ENCODE results near the gene ALK. TPM values are rescaled to one million over a fixed set of nuclear protein-coding genes. Genes with fewer than 3 reads are reported as not detected.
A peak's percentile ranks its signal among the peaks of the same experiment; 100 is the strongest.

Gene ALK
- total RNA-seq, 1 experiment from 2014 or later: 14.7 TPM

DNA sequence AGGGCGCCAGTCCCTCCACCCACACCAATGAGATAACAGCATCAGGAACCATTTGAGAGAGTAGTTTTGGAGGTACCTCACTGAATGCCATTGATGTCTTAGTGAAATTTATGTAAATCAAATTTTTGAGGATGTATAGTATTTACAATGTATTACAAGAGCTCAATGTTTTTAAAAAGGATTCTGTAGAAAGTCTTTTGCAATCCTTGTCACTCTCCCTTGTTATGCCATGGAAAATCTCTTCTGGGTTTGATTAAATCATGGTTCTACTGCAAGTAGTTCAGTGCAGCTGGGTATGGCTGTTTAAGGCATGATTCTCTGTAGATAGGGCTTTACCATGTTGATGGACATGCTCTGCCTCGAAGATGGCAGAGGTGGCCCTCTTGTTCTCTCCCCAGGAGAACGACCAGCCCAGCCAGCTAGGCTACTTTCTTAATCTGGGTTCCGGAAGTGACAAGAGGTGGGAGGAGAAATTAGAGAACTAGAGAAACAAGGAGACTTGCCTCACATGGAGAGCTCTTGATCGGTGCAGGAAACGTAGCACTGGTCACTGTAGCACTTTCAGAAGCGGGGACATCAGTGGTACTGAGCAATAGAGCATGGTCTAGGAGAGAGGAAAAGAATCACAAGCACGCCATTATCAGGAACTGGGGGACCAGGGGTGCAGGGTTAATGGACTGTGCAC lies 603.4 kb downstream of the ALK start:
- CTCF ChIA-PET: interaction anchor here (1.2 kb wide), 1 partner anchor 9 kb away, joined by 6 read pairs; no protein-coding TSS in a partner anchor
- TF ChIP-seq EZH2 (IDR thresholded peaks at IDR 0.05; ENCODE audit: borderline replicate concordance, low read depth, low read length, poor library complexity, severe bottlenecking): no peak
- TF ChIP-seq, protein P1, sequence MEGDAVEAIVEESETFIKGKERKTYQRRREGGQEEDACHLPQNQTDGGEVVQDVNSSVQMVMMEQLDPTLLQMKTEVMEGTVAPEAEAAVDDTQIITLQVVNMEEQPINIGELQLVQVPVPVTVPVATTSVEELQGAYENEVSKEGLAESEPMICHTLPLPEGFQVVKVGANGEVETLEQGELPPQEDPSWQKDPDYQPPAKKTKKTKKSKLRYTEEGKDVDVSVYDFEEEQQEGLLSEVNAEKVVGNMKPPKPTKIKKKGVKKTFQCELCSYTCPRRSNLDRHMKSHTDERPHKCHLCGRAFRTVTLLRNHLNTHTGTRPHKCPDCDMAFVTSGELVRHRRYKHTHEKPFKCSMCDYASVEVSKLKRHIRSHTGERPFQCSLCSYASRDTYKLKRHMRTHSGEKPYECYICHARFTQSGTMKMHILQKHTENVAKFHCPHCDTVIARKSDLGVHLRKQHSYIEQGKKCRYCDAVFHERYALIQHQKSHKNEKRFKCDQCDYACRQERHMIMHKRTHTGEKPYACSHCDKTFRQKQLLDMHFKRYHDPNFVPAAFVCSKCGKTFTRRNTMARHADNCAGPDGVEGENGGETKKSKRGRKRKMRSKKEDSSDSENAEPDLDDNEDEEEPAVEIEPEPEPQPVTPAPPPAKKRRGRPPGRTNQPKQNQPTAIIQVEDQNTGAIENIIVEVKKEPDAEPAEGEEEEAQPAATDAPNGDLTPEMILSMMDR (conservative IDR thresholded peaks at IDR 0.05; ENCODE audit: low read depth, low read length): no peak
- no peaks in the 10 kb centered on the region for H3K36me3 ChIP-seq (ENCODE audit: insufficient read depth, low read length, poor library complexity, severe bottlenecking)
- no peak for DNase-seq (ENCODE audit: low spot score)
- no peaks in the 10 kb centered on the region for H3K27me3 ChIP-seq (replicated peaks; ENCODE audit: insufficient read depth, low read depth, low read length, poor library complexity)
- intact Hi-C loops (cut with micrococcal nuclease; ENCODE audit: unreplicated experiment): no loop called here
- H3K4me1 ChIP-seq (ENCODE audit: insufficient read depth, low read length, poor library complexity, severe bottlenecking): peaks cover 44% of the 10 kb centered on the region
- H3K27ac ChIP-seq (ENCODE audit: low read depth, low read length, poor library complexity, severe bottlenecking): no peak overlapping the region
- BruUV-seq (replicated peaks): no TSS peak
- no peak overlapping the region for H3K4me3 ChIP-seq (ENCODE audit: low read depth, low read length, poor library complexity, severe bottlenecking)
- no peaks in the 10 kb centered on the region for H3K9me3 ChIP-seq (ENCODE audit: low read depth, low read length, poor library complexity, severe bottlenecking)
- POLR2A ChIA-PET (ENCODE audit: low non-redundant PET): no interaction called here

DNA sequence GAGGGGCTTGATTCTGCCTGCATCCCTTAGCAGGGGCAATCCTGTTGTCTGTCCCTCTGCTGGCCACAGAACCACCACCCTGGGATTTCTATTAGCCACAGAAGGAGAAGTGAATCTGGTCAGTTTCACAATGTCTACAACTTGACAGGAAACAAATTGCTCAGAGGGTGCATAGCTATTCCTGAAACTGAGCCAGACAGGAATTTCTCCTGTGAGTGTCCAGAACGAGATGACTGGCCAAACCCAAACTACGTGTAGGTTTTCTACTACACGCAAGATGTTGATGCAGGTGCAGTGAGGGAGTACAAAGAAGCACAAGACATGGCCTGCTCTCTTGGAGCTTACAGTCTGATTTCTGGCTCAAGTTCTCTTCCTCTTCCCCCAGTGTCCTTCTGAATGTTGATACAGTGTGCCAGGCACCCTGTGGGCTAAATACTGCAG lies 604.3 kb downstream of the ALK start:
- ChIA-PET CTCF (interaction anchor here (1.2 kb wide), 1 partner anchor 8 kb away, joined by 6 read pairs; no protein-coding TSS in a partner anchor), POLR2A (ENCODE audit: low non-redundant PET) (no interaction called here)
- peaks cover 36% of the 10 kb centered on the region for H3K4me1 ChIP-seq (ENCODE audit: insufficient read depth, low read length, poor library complexity, severe bottlenecking)
- TF ChIP-seq, protein P1 (conservative IDR thresholded peaks at IDR 0.05; ENCODE audit: low read depth, low read length): no peak
- TF ChIP-seq EZH2 (IDR thresholded peaks at IDR 0.05; ENCODE audit: borderline replicate concordance, low read depth, low read length, poor library complexity, severe bottlenecking): no peak
- no peaks in the 10 kb centered on the region for H3K36me3 ChIP-seq (ENCODE audit: insufficient read depth, low read length, poor library complexity, severe bottlenecking)
- H3K27me3 ChIP-seq (replicated peaks; ENCODE audit: insufficient read depth, low read depth, low read length, poor library complexity): no peaks in the 10 kb centered on the region
- intact Hi-C loops (cut with micrococcal nuclease; ENCODE audit: unreplicated experiment): no loop called here
- no peak for DNase-seq (ENCODE audit: low spot score)
- H3K27ac ChIP-seq (ENCODE audit: low read depth, low read length, poor library complexity, severe bottlenecking): no peak overlapping the region
- H3K4me3 ChIP-seq (ENCODE audit: low read depth, low read length, poor library complexity, severe bottlenecking): no peak overlapping the region
- no TSS peak for BruUV-seq (replicated peaks)
- H3K9me3 ChIP-seq (ENCODE audit: low read depth, low read length, poor library complexity, severe bottlenecking): no peaks in the 10 kb centered on the region

DNA sequence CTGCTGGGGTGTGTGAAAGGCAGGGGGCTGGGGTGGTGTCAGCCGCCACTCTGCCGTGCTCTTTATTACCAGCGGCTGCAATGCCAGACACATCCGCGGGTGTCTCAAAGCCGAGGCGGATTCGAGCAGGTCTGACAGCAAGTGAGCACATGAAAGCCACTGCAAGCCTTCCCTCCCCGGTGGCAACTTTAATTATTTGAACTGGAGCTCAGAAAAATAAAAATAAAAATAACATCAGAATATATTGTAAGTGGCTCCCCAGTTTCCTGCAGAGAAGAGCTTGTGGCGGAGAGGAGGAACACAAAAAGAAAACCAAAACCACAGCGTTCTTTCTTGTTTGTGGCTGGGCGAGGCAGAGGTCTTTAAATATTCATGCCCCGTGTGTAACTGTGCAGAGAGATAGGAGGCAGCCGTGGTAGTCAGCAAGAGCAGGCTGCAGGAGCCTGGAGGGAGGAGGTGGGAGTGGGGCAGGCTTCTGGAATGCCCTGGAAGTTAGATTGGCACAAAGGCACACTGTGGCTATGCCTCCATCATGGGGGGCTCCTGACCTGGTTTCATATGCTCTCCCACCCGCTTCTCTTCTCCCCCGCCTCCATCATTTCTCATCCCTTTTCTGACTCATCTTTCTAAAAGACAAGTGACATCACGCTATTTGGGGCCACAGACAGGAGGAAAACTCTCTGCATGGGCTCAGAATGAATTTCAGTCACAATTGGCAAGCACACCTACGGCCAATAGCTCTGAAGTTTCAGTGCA lies 606.4 kb downstream of the ALK start:
- CTCF ChIA-PET: no interaction called here
- no peak for TF ChIP-seq EZH2 (IDR thresholded peaks at IDR 0.05; ENCODE audit: borderline replicate concordance, low read depth, low read length, poor library complexity, severe bottlenecking)
- TF ChIP-seq, protein P1 (conservative IDR thresholded peaks at IDR 0.05; ENCODE audit: low read depth, low read length): peak; percentile 47
- intact Hi-C loops (cut with micrococcal nuclease; ENCODE audit: unreplicated experiment): no loop called here
- H3K36me3 ChIP-seq (ENCODE audit: insufficient read depth, low read length, poor library complexity, severe bottlenecking): no peaks in the 10 kb centered on the region
- H3K4me1 ChIP-seq (ENCODE audit: insufficient read depth, low read length, poor library complexity, severe bottlenecking): peaks cover 29% of the 10 kb centered on the region
- DNase-seq (ENCODE audit: low spot score): peak; percentile 86
- H3K9me3 ChIP-seq (ENCODE audit: low read depth, low read length, poor library complexity, severe bottlenecking): no peaks in the 10 kb centered on the region
- H3K27ac ChIP-seq (ENCODE audit: low read depth, low read length, poor library complexity, severe bottlenecking): peak overlapping the region; percentile 29
- no peaks in the 10 kb centered on the region for H3K27me3 ChIP-seq (replicated peaks; ENCODE audit: insufficient read depth, low read depth, low read length, poor library complexity)
- POLR2A ChIA-PET (ENCODE audit: low non-redundant PET): interaction anchor here (0.7 kb wide), 1 partner anchor 86 kb away, joined by 3 read pairs; no protein-coding TSS in a partner anchor
- BruUV-seq (replicated peaks): no TSS peak
- peak overlapping the region; percentile 35 for H3K4me3 ChIP-seq (ENCODE audit: low read depth, low read length, poor library complexity, severe bottlenecking)

Measured in A673 (cell line).